ENCODE data around the gene PLXNA4.

The PLXNA4 gene

DNA sequence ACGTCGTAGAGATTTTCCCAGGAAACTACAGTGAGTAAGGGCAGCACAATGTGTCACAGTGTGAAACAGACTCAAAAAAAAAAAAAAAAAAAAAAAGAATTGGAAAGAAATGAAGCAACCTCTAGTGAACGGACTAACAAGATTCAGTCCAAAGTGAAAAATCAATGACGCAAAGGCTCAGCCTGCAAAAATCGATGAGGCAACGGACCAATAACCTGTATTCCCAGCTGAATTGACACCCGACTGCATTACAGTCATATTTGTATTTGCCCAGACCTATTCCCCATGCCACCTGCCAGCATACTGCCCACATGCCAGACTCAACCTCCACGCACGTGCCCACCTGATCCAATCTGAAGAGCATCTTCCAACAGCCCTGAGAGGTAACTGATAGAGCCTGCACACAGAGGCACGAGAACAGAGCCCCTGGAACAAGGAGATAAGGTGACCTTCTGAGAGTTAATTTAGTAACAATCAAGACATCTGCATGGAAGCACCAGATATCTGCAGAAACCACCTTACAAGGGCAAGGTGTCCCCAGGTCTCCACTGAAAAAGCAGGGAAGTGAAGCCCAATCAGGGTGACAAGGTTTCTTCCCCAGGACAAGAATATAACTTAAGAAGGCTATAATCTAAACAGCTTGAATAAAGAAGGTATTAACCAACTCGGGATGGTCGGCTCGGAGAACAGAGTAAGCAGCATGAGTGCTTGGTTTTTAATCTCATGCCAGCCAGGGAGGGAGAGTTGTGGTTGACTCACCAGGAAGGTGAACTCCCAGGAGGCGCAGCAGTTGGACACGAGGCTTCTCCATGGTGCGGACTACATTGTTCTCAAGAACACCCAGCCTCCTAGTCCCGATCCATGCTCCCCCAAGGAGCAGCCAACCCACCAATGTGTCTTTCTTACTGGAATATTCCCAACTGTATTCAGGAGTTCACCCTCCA, 48.5 kb downstream of the PLXNA4 start:
- no peak for DNase-seq

DNA sequence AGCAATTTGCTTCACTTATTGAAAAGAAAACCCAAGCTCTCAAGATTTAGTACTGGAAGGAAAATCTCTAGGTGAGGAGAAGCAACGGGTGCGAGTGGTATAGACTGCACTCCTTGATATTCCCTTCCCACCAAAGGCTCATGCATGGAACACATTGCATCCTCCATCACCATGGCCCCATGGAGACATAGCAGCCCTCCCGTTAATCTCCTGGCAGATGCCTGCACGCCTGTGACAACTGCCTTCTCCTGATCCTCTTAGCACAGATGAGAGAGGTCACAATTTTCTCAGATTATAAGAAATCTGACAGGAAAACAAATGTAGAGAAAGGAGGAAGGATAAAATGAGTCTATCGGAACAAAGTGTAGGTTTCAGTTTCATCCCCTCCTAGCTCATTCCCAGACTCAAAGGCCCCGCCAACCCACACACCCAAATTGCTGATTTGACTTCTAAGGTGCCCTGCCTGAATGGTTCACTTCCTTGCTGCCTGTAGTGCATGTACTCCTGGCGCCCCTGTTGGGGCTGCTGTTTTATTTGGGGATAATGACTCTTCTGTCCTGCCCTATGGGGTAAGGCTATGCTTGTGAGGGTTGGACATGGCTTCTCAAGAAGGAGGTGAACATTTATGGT, 50.0 kb downstream of the PLXNA4 start:
- DNase-seq: peak in 1 of 2 donors; percentile 32

DNA sequence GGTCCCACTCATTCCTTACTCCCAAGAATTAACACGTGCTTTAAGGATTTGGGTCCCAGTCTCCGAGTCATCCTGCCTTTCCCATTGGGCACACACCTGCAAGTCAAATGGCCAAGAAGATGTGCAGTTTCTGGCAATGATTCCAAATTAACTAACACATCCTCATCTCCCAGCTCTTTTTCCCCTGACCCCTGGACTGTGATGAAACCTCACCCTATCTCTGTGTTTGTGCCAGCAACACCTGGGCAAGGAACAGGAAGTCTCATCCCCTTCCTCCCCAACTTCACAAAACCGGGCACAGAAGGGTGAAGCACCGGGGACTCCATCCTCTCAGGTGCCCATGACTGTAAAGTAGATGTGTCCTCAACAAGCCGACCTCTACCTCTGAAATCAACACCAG, 54.8 kb downstream of the PLXNA4 start:
- no peak for DNase-seq

DNA sequence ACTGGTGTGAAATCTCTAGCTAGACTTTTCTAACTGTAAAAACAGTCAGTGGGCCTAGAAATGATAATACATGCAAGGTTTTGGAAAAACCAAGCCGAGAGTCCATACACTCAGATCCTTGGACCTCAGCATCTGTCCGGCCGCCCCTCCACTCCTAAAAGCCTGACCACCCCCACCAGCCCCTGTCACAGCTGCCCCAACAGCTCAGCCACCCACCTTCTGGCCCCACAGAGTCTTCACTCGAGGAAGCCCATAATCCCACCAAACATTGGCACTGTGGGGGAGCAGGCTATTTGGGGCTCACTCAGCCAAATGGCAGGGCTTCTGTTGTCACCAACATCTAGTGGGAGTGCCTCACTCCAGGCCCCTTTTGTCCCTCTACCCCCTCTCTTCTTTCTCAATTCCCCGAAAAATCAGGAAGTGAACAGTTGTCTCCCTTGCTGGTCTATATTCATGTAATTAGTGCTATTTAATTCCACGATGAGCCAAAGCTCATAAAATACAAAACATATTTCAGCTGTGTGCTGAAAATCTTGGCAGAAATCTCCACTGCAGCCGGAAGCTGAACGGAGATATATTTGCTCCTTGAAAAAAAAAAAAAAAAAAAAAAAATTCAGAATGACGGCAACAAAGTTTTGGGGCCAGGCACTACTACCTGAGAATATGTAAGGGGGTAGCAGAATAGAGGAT, 55.5 kb downstream of the PLXNA4 start:
- DNase-seq: no peak

DNA sequence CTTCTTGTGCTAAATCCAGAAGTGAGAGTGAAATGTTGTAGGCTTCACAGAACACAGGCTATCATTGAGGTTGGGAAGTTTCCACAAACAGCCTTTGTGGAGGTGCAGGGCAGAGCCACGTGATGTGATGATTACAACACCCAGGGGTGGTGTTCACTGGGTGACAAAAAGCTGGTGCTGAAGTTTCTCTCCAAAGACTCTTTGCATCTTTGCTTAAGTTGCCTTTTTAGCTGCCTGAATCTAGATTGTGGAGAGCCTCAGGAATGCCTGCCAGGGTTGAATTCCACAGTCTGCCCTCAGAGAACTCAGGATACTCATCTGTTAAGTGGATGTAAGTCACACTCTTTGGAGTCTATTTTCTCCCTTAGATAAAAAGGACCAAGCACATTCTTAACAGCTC, 56.3 kb downstream of the PLXNA4 start:
- DNase-seq: no peak

DNA sequence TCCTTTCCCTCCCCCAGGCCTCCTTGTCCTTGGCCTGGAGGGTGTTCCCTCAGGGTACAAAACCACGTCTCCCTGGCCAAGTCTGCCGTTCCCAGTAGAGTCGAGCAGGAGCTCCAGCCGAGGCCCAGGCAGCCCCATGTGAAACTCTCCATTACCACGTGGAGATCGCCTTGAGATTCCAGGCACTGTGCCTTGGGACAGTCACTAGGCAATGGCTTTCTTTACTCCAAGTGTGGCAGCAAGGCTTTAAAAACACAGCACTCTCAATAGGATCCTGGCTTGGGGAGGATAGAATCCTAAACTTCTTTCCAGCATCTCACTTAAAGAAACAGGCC, 57.5 kb downstream of the PLXNA4 start:
- no peak for DNase-seq

DNA sequence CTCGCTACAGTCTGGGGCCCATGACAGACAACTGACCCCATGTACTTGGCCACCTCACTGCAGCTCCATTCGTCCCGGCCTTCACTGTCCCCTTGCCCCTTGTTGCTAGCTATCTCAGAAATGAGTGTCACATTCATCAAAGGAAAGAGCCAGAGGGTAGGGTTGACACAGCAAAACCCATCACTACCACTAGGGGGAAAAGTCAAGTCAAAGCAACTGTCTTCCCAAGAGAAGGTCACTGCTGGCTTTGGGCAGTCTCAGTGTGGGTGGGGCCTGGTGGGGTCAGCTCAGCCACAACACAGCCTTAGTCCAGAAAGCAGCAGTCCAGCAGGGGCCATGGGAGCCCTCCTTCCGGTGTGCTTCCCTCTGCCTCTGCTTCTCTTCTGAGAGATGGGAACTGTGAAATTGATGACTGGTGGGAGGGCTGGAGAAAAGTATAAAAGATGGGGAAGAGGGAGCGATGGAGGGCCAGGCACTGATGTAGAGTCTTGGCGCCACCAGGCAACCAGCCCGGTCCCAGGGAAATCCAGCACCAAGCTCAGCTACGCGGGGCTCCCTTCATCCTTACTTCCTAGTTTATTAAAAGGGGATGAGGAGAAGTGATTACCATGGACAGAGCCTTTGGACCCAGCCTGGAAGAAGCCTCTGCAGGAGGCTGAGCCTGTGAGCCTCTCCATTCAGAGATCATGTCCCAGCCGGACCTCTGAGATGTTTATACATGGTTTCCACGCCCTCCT, 58.0 kb downstream of the PLXNA4 start:
- DNase-seq: no peak

DNA sequence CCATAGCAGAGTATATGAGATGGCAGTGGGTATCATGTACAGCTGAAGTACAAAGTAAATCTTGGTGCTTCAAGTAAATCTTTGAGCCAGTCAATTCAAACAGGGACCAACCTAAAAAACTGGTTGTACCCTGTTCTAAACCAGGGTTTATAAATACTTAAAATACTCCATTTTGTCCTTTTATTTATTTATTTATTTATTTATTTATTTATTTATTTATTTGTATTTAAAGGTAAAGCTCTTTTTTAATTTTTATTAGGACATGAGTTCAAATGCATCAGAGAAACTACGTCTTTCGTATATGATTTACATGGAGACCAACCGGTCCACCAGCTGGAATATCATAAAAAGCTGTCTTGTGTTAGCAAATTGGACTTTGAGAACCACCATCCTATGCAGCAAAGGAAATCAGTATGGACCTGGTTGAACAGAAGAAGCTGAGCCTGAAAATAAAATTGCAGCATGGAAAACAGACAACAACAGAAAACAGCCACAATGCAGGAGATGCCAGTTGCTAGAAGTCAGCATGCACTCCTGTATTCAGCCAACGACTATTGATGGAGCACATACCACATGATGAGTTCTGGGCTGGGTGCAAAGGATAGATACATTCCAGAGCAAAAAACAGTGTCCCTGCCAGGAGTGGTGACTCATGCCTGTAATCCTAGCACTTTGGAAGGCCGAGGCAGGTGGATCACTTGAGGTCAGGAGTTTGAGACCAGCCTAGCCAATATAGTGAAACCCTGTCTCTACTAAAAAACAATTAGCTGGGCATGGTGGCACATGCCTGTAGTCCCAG, 60.0 kb downstream of the PLXNA4 start:
- no peak for DNase-seq

DNA sequence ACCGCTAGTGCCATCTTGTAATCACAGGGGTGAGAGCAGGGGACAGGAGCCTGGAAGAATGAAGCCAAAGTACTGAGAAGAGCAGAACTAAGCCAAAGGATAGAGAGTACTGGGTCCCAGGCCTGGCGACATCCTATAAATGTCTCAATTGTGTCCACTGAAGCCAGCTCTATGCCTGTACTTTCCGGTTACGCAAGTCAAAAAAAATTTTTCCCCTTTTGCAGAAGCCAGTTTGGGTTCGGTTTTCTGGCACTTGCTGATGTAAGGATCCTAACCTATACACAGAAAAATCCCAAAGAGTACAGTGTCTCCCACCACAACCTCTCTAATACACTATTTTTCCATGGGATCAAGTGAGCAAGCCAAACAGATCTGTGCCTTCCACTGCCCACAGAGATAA, 61.1 kb downstream of the PLXNA4 start:
- DNase-seq: no peak

DNA sequence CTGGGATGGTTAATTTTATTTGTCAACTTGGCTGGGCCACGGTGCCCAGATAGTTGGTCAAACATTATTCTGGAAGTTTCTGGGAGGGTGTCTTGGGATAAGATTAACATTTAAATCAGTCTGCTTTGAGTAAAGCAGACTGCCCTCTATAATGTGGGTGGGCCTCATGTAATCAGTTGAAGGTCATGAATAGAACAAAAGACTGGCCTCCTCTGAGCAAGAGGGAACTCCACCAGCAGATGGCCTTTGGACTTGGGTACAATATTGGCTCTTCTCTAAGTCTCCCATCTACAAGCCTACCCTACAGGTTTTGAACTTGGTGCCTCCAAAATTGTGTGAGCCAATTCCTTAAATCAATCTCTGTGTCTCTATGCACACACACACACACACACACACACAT, 61.8 kb downstream of the PLXNA4 start:
- no peak for DNase-seq

DNA sequence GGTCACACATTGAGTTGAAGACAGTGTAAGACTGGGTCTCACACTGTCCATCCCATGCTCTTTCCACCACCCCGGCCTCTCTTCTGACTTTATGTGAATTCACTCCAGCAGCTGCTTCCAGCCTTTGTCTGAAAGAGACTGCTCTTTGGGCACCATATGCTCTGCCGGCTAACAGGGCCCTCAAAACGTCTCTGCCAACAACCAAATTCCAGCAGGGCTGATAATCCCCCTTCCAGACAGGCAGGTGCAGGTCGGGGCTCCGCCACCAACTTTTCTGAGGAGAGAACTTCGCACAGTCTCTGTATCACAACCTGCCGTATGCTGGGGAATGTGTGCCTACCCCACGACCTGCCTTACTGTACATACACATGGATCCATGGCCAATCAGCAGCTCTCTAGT, 64.3 kb downstream of the PLXNA4 start:
- no peak for DNase-seq

DNA sequence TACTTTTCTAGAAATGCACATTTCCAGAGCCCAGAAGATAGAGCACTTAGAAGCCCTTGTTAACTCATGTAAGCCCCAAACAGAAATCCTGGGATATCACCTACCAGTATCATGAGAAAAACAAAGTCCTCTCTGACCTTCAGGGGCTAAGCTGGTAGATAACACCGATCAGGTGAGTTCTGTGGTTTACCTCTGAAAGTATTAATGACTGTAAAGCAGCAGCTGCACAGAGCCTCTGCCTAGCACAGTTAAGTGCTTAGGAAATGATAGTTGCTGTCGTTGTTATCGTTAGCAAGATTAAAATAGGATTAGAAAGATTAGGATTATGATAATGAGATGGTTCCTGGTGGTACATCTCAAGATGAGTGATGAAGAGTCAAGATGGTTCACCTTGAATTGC, 64.9 kb downstream of the PLXNA4 start:
- DNase-seq: no peak

DNA sequence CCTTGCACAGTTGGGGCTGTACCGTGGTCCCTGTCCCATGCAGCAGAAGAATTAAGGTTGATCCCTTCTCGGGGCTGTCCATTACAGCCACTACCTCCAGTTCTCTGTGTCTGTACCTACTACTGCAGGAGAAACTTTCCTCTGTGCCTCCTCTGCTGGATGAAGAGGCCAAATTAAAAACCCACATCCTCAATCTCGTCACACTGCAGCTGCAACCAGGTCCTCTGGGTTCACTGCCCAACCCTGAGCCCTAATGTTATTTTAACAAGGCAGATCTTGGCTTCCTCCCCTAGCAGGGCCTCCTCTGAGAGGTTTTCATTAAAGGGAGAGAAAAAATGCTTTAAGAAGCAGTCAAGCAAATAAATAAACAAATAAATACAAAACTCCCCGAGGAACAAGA, 66.6 kb downstream of the PLXNA4 start:
- no peak for DNase-seq

DNA sequence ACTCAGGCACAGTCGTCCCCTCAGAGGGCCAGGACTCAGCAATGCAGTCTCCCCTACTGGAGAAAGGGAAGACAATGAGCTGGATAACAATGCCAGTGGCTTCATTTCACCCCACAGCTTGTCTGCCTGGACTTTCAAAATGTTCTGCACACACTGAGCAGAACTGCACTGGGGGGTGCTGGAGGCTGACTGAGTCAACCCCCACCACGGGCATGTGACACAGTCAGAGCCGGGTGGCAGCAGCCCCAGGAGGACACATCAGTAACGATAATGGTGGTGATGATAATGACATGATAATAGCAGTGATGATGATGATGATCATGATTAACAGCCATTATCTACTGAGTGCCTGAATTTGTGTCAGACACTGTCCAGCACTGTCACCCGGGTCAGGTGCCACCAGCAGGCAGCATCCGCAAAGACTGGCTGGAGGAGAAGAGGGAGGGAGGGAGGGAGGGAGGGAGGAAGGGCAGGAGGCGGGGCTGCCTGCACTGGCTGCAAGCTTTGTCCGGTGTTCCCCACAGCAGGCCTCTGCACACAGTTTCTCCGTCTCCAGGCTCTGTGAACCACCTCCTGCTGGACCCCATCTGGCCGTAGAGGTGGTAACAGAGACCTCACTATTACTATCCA, 67.4 kb downstream of the PLXNA4 start:
- DNase-seq: no peak

DNA sequence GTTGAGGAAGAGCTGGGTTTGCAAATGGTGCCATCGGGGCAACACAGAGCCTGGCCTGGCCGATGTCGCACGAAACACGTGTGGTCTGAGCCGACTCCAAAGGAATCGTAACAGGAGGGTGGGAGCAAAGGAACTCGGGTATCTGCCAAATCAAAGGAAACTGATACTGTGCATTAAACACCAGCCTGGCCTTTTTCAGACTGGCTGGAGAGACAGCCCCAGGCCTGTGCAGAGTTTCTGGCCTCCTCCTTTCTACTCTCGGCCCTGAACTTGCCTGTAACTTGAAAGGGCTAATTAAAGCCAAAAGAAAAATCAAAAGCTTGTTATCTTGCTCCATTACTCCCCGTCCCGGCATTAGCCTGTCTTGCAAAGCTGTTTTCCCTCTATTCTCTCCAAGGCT, 71.4 kb downstream of the PLXNA4 start:
- DNase-seq: no peak

DNA sequence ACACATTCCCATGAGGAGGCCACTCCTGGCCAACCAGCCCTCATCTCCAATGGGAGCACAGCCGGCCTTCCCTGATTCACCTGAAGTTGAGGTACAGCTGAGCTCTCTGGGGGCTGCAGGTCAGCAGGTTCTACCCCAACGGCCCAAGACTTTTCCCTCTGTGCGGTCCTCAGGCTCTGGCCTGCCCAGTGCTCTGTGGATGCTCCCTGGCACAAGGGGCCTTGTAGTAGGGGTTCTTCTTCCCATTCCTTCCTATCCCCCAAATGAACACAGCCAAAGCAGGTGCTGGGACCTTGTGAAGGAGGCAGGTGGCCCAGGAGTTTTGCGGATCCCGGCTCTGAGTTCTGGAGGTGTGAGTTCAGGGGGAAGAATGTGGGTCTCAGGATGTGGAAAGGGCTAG, 72.2 kb downstream of the PLXNA4 start:
- DNase-seq: no peak

DNA sequence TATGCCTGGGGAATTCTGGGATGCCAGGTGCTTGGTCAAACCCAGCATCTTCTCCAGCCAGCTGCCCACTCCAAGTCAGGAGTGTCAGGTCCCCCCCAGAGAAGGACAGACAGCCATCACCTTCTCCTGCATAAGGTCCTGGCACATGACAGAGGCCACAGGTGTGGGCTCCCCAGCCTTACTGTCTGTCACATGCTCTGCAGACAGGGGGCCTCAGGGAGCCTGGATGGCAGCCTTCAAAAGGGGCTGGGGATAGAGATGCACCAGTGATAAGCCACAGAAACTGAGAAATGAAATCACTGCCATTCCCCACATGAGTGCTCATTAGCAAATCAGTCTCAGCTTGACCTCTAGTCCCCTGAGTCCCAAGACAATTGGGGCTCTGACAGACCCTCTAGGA, 72.9 kb downstream of the PLXNA4 start:
- no peak for DNase-seq

DNA sequence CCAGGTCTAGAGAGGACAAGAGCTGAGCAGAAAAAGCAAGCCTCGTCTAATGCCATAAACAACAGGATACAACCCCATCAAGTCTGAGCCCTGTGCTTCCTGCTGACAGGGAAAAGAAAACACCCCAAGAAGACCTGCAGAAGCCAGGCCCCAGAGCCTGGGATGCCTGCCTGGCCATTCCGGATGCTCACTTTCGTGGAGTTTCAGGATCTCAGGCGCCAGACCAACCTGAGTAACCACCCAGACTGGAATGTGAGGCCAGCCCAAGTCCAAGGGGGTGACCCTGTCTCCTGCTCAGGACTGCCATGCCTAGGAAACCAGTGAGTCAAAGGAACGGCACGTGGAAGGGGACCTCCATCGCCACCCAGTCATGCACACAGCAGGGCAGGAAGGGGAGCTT, 74.3 kb downstream of the PLXNA4 start:
- DNase-seq: no peak

DNA sequence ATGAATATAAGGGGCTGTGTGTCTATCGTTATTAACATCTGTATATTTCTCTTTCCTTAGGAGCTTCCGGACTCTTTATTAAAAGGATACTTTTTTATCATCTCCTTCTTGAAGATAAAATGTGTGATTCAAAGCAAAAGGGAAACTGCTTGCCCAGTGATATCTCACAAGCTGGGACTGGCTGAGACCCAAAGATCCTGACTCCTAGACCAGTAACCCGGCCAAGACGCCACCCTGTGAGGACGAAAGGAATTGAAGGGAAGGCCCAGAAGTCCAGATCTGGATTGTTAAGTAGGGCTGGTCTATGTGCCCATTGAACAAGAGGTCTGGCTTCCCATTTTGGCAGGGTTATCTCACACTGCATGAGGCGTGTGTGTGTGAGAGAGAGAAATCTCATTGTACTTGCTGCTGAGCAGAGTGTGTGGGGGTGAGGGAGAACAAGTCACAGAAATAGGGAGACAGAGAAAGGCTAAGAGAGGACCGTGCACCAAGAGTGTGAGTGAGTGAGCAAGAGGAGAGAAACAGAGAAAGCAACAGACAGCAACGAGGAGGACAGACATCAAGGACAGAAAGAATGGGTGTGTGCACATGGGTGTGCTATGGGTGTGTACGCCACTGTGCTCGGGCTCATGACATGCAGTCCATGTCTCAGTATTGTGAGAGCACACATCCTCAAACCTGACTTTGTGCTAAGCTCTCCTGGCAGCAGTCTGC, 75.4 kb downstream of the PLXNA4 start:
- no peak for DNase-seq

DNA sequence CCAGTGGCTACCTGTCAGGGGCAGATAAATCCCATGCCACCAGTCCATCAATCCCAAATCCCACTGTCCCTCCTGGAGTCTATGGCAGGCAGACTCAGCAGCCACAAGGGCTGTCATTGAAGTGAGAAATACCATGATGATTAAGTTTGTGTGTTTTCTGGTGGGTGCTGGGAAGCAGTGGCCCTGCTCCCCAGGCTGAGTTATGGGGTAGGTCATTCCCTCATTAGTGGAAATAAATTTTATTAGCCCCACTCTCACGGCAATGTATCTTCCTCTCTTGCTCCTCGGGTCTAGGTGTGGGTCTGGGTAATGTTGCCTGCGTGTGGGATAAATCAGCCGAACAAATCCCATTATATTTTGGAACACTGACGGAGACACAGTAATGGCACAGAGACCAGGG, 76.8 kb downstream of the PLXNA4 start:
- DNase-seq: no peak

DNA sequence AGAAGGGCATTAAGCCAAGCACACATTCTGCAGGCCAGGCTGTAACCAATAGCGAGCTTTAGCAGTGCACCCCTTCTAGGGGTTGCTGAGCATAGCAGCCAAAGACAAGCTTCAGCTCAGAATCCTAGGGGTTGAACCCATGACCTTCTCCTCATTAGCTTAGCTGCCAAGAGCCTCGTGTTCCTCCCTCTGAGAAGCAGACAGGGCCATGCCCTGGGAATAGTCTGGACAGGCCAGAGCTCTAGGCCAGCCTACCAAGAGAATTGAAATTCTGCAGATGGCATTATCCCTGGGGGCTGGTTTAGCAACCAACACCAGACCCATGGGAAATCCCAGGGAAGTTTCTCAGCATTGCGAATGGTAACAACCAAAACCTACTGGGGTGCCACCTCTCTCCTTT, 77.2 kb downstream of the PLXNA4 start:
- no peak for DNase-seq

All from stimulated activated CD4-positive, alpha-beta T cell treated with anti-CD3 and anti-CD28 coated beads, Interleukin-2, amount 100 ng/mL, for 24 hours (primary cell).